Spleen (tissue), 7 donors: ENCODE measurements around the gene HLA-DMB.

Source experiments
- POLR2A ChIP-seq, 3 donors: fragments of 450-650 bp; IDR thresholded peaks; one replicate each; pipeline ENCODE4 v1.5.1; 2017; ENCODE audit warnings: antibody characterized with exemption in 3 of 3, mild to moderate bottlenecking in 1 of 3
- TF ChIP-seq, protein P1 (sequence below), 11 experiments: fragments of 200-600 bp in 7 of 11; fragments of 450-650 bp in 4 of 11; sonication (generic) in 4 of 11; IDR thresholded peaks in 8 of 11; conservative IDR thresholded peaks in 3 of 11; 1 replicate in 7 of 11; 2 replicates in 4 of 11; pipeline versions ENCODE4 v1.4.0 to v1.8.0; 2016 to 2021; ENCODE audit warnings: antibody characterized with exemption in 11 of 11, inconsistent platforms in 4 of 11, mild to moderate bottlenecking in 1 of 11
- donor health status: DM: no; HTN: no; CAD: no; lungs with moderate emphysema.
- donor health status: DM: no; HTN: no; CAD: no.
- donor health status: DM: no; HTN: no; CAD: no.

DNA sequence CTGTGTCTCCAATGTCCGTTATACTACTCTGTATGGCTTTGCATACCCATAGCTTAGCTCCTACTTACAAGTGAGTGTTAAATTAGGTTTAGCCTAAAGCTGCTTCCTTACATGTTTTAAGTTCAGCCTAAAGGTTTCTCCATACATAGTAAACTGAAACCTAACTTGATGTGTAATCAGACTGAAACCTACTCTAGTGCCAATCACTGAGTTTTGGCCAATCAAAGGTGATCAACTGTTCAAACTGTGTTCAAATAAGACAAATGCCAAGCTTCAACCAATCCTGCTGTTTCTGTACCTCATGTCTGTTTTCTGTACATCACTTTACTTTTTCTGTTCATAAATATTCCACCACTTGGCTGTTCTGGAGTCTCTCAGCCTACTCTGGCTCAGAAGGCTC is 48.5 kb upstream of the HLA-DMB start:
- TF ChIP-seq POLR2A (IDR thresholded peaks at IDR 0.05) = no peak
- TF ChIP-seq, protein P1, sequence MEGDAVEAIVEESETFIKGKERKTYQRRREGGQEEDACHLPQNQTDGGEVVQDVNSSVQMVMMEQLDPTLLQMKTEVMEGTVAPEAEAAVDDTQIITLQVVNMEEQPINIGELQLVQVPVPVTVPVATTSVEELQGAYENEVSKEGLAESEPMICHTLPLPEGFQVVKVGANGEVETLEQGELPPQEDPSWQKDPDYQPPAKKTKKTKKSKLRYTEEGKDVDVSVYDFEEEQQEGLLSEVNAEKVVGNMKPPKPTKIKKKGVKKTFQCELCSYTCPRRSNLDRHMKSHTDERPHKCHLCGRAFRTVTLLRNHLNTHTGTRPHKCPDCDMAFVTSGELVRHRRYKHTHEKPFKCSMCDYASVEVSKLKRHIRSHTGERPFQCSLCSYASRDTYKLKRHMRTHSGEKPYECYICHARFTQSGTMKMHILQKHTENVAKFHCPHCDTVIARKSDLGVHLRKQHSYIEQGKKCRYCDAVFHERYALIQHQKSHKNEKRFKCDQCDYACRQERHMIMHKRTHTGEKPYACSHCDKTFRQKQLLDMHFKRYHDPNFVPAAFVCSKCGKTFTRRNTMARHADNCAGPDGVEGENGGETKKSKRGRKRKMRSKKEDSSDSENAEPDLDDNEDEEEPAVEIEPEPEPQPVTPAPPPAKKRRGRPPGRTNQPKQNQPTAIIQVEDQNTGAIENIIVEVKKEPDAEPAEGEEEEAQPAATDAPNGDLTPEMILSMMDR (IDR thresholded peaks at IDR 0.05 in 8 of 11, conservative IDR thresholded peaks at IDR 0.05 in 3 of 11) = no peak
